Measurements from ENCODE around the gene GNB1L.
"Not testable (repeated sequence)": the region's sequence is repeated elsewhere in the genome, so short reads cannot be mapped to it uniquely, and the experiment has no call there.

Gene GNB1L

DNA sequence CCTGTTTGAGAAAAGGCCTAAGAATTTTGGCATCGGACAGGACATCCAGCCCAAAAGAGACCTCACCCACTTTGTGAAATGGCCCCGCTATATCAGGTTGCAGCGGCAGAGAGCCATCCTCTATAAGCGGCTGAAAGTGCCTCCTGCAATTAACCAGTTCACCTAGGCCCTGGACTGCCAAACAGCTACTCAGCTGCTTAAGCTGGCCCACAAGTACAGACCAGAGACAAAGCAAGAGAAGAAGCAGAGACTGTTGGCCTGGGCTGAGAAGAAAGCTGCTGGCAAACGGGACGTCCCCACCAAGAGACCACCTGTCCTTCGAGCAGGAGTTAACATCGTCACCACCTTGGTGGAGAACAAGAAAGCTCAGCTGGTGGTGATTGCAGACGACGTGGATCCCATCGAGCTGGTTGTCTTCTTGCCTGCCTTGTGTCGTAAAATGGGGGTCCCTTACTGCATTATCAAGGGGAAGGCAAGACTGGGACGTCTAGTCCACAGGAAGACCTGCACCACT lies 62.2 kb downstream of the GNB1L start:
- not testable (repeated sequence) for DNase-seq

DNA sequence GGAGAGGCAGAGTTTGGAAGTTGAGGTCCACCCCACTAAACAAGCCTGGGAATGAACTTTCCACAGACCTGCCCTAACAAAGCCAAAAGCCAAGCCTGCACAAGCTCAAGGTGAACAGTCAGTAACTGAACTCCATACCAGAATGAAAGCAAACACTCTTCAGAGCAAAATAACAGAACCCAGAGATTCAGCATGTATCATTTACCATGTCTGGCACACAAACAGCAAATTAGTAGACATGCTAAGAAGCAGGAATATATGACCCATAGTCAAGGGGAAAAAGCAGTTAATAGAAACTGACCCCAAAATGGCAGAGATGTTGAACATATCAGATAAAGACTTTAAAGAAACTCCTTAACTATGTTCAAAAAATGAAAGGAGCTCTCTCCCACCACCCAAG lies 62.8 kb downstream of the GNB1L start:
- DNase-seq = no peak

DNA sequence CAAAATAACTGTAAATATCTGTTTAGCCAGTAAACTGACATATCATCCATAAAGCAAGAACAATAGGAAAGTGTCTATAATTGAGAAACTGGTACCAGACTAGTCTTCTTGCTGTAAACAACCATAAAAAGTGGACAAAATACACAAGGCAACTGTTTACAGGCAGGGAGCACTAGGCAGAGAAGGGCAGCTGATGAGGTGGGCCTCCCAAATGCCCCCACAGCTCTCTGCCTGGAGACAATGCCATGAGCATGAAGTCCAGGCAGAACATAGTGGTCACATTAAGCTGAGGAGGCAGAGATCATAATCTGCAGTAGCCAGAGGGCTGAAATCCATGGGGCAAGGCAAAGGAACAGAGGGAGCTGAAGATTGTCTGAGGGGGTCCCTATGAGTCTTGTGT lies 63.4 kb downstream of the GNB1L start:
- no peak for DNase-seq

DNA sequence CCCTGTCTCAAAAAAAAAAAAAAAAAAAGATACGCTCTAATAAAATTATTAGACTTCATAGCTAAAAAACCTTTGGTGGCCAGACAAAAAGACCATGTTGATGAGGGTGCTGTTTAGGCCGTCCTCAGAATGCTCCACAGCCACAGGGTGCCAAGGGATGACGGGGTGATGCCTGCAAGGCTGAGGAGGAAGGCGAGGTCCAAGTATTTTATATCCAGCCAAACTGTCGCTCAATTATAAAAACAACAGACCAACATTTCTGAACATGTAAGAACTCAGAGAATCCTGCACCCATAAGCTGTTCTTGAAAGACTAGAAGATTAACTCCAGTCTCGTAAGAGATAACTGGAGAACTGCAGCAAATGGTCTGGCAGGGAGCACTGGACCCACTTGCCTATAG lies 64.8 kb downstream of the GNB1L start:
- no peak for DNase-seq

DNA sequence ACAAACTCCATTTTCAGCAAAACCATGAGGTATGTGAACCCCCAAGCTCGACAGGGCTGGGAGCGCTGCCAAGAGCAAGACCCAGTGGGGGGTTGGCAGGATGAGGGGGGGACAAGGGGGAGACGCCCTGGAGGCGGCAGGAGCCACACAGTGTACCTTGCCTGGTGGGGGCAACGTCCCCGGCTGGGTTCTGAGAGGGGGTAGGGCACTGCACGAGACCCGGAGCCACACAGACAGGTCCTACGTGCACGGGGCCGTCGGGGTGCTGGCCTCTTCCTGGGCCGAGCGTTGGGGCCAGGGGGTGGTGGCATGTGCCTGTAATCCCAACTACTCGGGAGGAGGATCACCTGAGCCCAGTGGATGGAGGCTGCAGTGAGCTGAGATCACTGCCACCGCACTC lies 65.3 kb downstream of the GNB1L start:
- DNase-seq = no peak

DNA sequence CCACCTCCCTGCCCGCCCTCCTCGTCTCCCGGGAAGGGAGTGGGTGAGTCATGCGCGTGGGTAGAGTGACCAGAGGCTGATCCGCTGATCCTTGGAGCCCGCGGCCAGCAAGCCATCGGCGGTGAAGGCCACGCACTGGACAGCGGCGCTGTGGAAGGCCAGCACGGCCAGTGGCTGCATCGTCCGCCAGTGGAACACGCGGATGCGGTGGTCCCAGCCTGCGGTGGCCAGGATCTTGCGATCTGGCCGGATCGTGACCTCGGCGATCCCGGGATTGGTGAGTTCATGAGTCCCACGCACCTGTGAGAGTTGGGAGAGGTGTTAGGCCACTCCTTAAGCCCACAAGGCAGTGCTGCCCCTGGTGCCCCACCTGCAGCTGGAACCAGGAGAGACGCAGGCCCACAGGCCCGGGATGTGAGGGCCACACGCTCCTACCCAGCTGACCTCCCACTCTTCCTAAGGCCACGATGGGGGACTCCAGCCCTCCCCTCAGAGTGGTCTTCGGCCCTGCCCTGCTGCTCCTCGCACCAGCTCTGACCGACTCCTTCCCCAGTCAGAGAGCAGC lies 65.9 kb downstream of the GNB1L start:
- no peak for DNase-seq

DNA sequence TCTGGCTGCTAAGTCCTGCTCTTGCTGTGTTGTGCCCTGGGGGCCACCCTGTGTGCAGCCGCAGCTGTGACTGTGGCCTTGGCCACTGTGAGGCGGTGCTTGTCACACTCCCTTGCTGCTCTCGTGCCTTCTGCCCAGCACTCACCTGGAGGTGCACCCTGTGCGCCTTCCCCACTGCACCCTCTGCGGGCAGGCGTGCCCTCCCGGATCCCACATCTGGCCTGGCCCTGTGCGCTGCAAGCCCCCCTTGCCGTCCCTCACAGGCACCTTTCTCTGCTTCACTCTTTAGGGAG lies 66.9 kb downstream of the GNB1L start:
- no peak for DNase-seq

DNA sequence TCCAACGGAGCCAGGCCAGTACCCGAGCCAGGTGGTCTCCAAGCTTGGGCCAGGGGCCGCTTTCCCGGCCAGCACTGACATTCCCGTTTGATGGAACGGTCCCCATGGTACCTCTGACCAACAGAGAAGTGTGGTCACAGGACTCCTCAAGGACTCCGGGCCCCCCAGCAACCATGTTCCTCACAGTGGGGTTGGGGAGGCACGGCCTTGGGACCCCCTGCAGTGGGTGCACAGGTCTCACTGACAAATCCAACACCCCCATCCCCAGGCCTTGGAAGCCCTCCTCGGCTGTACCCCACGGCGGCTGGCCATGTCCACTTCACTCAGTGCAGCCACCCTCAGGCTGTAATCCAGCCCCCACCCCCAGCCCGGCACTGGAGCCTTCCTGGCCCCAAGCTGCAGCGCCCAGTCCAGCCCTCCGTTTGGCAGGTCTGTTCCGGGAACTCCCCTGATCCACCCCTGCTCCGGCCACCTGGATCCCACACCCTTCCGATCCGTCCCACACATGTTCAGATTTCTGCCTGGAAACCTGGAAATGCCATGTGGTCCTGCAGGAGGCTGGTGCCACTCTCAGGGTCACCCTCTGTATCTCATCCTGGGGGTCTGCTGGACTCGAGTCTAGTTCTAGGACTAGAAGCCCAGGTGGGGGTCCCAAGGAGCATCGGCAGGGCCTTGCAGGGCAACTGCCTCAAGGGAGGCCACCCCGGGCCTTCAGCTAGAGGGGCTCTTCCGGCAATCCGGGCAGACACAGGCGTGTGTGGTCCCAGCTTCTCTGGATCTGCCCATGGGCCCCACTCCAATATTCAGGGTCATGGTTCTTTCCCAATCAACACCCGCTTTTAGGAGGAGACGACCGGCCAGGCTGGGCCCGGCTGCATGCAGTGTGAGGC lies 67.5 kb downstream of the GNB1L start:
- no peak for DNase-seq

DNA sequence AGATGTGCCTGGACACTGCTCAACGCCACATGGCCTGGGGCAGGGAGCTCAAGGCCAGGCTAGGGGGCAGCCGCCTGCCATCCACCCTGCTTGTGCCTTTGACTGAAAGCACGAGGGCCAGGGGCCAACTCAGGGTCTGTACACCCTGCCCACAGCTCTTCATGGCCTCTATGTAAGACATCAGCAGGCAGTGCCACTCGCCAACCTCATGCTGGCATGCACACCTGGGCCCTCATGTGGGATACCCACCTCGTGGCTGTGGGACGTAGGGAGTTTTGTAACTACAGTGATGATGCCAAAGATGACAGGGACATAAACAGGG lies 68.4 kb downstream of the GNB1L start:
- DNase-seq = no peak

DNA sequence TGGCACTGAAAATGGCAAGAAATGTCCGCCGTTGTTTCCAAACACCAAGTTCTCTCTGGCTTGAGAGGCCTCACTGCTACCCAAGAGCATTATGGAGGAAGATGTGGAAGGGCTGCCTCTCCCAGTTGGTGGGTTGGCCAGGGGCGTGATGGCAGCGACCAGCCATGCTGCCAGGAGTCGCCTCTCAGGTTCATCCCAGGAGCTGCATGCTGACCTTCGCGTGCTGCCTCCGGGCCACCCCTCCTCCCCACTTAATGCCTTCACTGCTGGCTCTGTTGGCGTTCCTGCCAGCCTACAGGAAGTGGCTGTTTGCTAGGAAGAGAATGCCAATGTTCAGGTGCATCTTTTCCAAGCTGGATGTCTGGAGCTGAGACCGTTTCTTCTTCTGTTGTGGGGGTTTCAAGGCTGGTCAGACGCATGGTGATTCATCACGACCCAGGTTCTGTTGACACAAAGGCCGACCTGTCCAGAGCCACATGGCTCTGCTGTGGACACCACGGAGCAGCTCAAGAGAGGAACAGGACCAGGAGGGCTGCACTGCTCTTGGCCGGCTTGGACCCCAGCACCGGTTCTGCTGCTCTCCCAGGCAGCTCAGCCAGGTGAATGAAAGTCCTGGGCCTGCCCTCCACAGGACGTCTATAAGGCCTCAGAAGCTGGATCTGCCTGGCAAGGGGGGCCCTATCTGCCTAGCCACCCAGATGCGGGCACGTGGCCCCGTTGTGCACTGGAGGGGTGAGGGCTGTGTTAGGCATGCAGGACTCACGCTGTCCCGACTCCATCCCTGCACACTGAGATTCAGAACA lies 69.0 kb downstream of the GNB1L start:
- DNase-seq = no peak

DNA sequence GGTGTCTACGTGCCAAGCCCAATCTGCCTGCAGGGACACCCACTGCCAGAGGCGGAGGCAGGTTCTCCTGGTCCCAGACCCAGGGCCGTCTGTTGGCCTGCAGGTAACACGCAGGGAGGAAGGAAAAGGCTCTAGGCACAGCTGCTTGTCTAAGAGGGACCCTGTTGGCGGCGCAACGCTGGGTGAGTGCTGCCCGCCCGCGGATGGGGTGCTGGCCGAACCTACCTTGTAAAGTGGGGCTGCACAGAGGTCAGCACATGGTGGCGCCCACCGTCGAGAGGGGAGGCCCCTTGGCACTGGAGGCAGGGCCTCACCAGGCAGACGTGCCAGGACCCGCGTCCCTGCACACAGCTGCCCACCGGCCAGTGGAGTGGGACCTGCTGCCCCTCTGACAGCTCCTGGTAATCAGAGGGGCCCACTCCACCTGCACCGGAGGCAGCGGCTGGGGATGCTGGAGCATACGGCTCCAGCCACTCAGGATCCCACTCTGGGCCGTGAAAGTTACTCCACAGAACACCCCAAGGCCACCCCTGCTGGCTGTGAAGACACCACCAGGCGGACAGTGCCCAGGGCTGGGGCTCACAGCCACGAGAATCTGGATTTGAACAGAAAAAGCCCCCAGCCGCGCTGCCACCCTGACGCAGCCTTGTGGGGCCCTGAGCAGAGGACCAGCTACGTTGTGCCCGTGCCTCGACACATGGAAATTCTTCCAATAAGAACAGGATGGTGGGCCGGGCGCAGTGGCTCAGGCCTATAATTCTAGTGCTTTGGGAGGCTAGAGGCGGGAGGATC lies 70.1 kb downstream of the GNB1L start:
- no peak for DNase-seq

DNA sequence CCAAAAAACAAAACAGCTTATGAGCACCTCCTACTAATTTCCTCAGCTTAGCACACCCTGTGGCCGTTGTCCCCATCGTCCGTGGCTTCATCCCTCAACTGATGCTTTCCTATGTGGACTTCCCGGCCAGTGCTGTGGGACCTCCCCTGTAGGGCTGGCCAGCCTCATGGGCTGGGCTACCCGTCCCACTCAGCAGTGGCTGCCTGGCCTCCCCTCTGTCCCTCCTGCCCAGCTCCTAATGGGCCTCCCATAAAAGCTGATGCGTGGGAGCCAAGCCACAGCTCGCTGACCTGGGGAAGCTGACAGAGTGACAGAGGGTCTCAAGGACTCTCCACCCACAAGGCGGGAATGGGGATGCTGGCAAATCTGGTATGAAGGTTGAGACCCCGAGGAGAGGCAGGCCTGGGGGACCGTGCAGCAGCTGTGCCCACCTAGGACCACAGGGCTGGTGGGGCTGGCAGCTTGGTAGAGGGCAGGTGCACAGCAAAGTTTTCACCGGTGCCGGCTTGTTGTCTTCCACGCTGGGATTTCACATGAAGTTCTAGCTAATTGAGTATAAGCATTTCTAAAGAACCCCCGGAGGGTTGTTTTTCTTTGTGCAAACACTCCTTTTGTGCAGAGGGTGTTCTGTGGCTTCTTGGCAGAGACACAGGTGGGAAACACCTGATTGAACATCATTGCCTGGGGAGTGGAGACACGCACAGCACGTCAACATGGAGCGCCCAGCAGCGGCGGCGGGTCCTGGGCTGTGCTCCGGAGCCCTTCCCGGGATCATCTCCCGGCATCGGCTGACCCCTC lies 70.9 kb downstream of the GNB1L start:
- no peak for DNase-seq

DNA sequence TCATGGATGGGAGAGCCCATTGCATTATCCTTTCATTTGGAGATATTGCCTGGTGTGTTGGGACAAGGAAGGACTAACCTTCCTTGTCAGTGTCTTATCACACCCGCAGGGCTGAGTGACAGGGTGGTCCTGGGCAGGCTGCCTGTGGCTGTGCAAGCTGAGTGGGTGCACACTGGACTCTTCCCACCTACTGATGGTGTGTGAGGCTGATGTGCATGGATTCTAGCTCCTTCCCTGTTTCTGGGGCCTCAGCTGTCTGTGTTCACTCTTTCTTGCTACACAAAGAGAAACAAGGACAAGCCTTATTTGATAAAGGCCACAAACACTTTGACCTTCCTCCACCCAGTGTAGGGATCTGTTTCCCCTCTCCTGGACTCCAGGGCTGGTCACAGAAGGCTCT lies 72.1 kb downstream of the GNB1L start:
- DNase-seq = no peak

DNA sequence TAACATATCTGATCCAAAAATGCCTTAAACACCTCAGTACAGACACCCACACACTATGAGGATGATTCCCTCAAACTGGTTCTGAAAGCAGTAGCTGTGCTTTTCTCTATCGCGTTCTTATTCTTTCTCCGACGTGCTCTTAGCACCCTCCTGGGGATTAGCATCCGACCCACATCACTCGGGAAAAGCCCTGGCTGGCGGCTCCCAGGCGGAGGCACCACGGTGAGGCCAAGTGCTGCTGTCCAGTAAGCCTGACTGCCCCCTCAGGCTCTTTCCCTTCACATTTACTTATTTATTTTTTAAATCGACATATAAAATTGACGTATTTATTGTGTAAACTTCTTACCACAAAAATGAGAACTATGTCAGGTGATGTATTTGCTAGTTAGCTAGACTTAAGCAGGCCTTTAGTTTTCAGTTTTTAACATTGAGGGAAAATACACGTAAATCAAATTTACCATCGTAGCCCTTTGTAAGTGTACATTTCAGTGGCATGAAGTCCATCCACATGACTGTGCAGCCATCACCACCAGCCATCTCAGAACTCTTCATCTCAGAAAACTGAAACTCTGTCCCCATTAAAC lies 74.9 kb downstream of the GNB1L start:
- no peak for DNase-seq

DNA sequence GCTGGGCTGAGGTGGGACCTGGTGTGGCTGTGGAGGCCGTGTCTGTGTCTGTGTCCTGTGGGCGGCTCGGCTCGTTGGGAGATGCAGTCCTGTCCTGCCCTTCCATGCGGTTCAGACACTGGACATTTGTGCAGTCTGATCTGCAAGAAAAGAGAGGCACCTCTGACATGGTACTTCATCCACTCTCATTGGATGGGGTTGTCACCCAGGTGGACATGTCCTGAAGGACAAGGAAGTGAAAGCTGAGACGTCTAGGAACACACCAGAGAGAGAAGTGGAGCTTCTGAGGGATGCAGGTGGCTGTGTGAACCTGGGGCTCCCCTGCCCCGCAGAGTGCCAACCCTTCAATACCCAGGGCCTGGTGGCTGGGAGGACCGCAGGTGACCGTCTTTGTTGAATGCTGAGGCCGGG lies 75.7 kb downstream of the GNB1L start:
- no peak for DNase-seq

DNA sequence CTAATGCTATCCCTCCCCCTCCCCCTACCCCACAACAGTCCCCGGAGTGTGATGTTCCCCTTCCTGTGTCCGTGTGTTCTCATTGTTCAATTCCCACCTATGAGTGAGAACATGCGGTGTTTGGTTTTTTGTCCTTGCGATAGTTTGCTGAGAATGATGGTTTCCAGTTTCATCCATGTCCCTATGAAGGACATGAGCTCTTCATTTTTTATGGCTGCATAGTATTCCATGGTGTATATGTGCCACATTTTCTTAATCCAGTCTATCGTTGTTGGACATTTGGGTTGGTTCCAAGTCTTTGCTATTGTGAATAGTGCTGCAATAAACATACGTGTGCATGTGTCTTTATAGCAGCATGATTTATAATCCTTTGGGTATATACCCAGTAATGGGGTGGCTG lies 77.5 kb downstream of the GNB1L start:
- DNase-seq = not testable (repeated sequence)

DNA sequence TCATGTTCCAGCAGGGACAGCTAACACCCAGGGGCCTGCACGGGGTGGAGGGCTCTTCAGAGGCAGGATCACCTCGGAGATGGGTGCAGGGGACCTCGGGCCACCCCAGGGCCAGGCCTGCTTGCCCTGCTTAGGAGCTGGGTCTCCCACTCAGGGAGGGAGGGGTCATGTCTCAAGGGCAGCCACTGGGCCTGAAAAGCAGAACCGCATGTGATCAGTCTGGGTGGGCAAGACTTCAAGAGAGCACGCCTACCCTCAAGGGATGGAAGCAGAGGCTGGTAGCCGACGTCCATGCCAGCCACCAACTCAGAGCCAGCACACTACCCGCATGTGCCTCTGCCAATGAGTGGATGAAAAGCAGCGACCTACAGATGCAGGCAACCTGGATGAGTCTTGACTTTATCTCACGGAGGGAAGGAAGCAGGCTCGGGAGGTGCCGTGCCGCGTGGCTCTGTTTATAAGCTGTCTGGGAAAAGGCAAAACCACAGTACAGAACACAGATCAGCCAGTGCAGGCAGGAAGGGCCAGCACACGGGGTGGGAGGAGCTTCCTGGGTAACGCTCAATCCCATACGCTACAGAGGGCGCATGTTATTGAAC lies 78.1 kb downstream of the GNB1L start:
- no peak for DNase-seq

DNA sequence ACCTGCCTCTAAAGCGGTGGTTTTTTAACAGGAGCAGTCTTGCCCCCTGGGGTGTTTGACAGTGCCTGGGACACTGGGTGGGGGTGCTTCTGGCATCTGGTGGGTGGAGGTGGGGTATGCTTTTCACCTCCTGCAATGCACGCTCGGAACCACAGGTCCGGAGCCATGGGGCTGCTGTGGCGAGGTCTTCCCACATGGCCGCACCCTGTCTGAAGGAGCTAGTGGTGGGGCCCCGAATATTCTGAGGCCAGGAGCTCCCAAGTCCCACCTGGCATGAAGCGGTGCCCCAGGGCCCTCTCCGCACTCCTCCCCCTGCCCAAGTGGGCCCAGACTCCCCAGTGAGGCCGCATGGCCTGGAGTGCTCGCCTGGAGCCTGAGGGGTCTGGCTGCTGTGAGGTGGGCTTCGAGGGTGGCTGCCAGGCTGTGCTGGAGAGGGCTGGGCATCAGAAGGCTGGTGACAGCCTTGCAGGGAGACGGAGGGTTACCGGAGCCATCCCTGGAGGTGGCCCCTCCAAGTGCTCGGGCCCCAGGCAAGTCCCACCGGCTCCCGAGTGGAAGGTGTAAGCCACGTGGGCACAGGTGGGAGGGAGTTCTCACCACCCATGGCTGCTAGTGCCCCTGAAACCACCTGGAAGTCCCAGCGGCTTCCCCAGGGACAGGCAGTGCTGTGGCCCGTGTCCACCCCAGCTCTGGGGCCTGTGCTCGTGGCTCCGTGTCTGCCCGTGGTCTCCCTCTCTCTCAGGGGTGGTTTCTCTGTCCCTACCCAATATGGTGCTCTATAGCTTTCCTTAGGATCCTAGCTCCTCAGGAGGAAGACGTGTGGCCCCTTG lies 79.0 kb downstream of the GNB1L start:
- DNase-seq = no peak

DNA sequence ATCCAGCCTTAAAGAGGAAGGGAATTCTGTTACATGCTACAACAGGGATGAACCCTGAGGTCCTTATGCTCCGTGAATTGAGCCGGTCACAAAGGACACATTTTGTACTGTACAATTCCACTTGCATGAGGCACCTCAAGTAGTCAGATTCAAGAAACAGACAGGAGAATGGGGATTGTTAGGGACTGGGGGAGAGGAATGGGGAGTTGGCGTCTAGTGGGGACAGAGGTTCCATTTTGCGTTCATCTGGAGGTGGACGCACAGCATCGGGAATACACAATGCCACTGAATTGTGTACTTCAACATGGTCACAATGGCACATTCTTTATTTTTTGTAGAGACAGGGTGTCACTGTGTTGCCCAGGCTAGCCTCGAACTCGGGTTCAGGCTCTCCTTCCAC lies 80.0 kb downstream of the GNB1L start:
- no peak for DNase-seq

DNA sequence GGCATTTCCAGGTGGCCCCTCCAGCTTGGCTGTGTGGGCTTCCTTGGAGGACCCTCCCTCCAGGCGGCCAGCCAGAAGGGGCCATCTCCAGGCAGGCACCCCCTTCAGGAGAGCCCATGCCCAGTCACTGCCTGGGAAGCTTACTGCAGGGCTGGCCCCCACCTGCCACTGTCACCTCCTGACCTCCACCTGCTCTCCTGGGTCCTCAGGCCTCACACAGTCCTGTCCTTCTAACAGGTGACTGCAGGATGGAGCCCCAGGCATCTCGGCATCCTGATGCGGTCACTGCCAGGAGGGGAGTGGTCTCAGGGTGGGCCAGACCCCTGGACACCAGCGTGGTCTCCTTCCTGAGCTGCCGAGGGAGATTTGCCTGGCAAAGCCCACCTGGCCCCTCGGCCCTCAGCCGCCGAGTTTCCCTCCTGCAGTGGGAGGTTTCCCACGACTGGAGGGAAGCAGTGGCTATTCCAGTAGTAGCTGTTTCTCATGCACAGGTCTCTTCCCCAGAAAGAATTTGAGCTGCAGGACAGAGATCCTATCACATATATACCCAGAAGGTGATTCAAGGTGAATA lies 81.1 kb downstream of the GNB1L start:
- no peak for DNase-seq
